GM12892 (cell line): ENCODE results near the gene HSFX3.
A peak's percentile ranks its signal among the peaks of the same experiment; 100 is the strongest.
"Not testable (repeated sequence)": the region's sequence is repeated elsewhere in the genome, so short reads cannot be mapped to it uniquely, and the experiment has no call there.

Experiments used
- DNase-seq: peaks from one replicate; pipeline ENCODE4 v3.0.0; 2011; ENCODE audit not compliant: insufficient read length
- FAIRE-seq: peaks from 2 replicates; lab custom pipeline; 2011; peaks lifted over from hg19 to GRCh38; lab: Jason Lieb, UNC
- POLR2A ChIP-seq: IDR thresholded peaks from 2 replicates; pipeline ENCODE4 v1.6.1; 2011; ENCODE audit warnings: low read depth, low read length, control low read depth
- POLR2AphosphoS5 ChIP-seq: IDR thresholded peaks from 2 replicates; pipeline ENCODE4 v1.6.1; 2011; ENCODE audit warnings: low read depth, low read length, control low read depth
- TAF1 ChIP-seq: IDR thresholded peaks from 2 replicates; pipeline ENCODE4 v1.6.1; 2011; ENCODE audit warnings: low read depth, mild to moderate bottlenecking, control low read depth, low read length, borderline replicate concordance

Gene HSFX3

GRCh38 chrX:149567621-149568417 lies 18.1 kb upstream of the HSFX3 start:
- no peak for DNase-seq
- no peak for FAIRE-seq
- TF ChIP-seq POLR2AphosphoS5 (no peak), POLR2A (no peak)

- TF ChIP-seq POLR2AphosphoS5: no peak
- no peak for TF ChIP-seq POLR2A
- no peak for TF ChIP-seq TAF1
- DNase-seq: no peak
- FAIRE-seq: no peak
These were observed 13.6 kb upstream of the HSFX3 start for GRCh38 chrX:149563359-149563758.

- not testable (repeated sequence) for DNase-seq, FAIRE-seq
These were observed 5.5 kb upstream of the HSFX3 start for GRCh38 chrX:149555251-149555650.

- peak; percentile 5 for FAIRE-seq
- DNase-seq: not testable (repeated sequence)
These were observed 2.2 kb upstream of the HSFX3 start for GRCh38 chrX:149551939-149552248.

GRCh38 chrX:149551245-149551938 lies 1.7 kb upstream of the HSFX3 start:
- DNase-seq: not testable (repeated sequence)
- FAIRE-seq: peak; percentile 58

- FAIRE-seq: peak; percentile 84
- DNase-seq: not testable (repeated sequence)
These were observed 730 bp upstream of the HSFX3 start for GRCh38 chrX:149550454-149550853.

GRCh38 chrX:149547782-149548181 lies 1.9 kb downstream of the HSFX3 start:
- FAIRE-seq, DNase-seq: not testable (repeated sequence)

GRCh38 chrX:149546962-149547361 lies 2.8 kb downstream of the HSFX3 start:
- not testable (repeated sequence) for DNase-seq
- FAIRE-seq: peak; percentile 78

- FAIRE-seq, DNase-seq: not testable (repeated sequence)
These were observed 3.9 kb downstream of the HSFX3 start for GRCh38 chrX:149545545-149546543.

- TF ChIP-seq POLR2AphosphoS5: no peak
- no peak for TF ChIP-seq POLR2A
- TF ChIP-seq TAF1: no peak
- DNase-seq (no peak), FAIRE-seq (peak; percentile 14)
These were observed 8.1 kb downstream of the HSFX3 start for GRCh38 chrX:149541521-149542047.

- DNase-seq (peak; percentile 50), FAIRE-seq (peak; percentile 96)
- peak; percentile 88 for TF ChIP-seq POLR2A
- TF ChIP-seq TAF1: no peak
- TF ChIP-seq POLR2AphosphoS5: peak; percentile 85
These were observed 8.9 kb downstream of the HSFX3 start, which contains the start of gene EOLA1 for GRCh38 chrX:149540621-149541520. EOLA1 (plus strand) TSS chrX:149541012; CDS start chrX:149545631, 4,619 bp downstream.

- DNase-seq (peak; percentile 58), FAIRE-seq (no peak)
- TF ChIP-seq TAF1 (no peak), POLR2AphosphoS5 (no peak), POLR2A (no peak)
These were observed 9.5 kb downstream of the HSFX3 start for GRCh38 chrX:149540131-149540620.
